ENCODE results near the gene NUBP2.

NUBP2 gene, protein sequence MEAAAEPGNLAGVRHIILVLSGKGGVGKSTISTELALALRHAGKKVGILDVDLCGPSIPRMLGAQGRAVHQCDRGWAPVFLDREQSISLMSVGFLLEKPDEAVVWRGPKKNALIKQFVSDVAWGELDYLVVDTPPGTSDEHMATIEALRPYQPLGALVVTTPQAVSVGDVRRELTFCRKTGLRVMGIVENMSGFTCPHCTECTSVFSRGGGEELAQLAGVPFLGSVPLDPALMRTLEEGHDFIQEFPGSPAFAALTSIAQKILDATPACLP

DNA sequence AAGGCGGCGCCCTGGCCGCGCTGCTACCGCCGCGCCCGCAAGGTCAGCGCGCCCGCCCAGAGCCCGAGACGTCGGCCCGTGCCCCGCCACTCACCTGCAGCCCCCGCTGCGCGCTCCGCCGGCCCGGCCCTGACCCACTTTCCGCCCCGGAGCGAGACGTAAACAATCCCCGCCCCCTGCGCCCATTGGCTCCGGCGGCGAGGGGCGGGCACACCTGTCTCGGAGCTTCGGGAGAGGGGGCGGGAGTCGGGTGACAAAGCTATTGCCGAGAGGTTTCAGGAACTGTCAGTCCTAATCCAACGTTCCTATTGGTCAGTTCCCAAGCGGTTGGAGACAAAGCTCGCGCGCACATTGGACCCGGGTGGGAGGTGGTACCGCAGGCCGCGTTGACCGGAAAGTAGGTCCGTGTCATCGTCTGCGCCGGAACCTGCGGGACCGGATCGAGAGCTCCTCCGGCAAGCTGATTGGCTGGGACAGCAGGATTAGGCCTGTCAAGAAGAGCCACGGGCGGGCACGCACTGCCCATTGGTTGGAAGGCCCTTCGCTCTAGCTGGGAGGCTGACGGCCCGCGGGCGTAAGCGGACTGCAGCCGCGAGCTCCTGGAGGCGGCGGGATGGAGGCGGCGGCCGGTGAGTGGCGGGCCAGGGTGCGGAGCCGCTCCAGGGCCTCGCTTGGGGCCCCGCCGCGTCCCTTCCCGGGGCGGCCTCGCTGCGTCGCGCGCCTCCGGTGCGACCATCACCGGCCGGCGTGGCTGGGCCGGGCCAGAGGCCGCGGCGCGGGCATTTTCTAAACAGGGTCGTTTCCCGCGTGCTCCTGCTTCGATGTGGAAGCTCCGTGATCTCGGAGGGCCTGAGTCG lies at the start of gene NUBP2, which contains the start of gene SPSB3:
Gene NUBP2 (plus strand): TSS at position 553 of the 857 bp plus-strand sequence. CDS start 61 bp downstream, at position 614.
Gene SPSB3 (minus strand): TSS at position 164 of the 857 bp plus-strand sequence. CDS start 1,088 bp downstream, outside the sequence.
- peak; percentile 99 for DNase-seq

DNA sequence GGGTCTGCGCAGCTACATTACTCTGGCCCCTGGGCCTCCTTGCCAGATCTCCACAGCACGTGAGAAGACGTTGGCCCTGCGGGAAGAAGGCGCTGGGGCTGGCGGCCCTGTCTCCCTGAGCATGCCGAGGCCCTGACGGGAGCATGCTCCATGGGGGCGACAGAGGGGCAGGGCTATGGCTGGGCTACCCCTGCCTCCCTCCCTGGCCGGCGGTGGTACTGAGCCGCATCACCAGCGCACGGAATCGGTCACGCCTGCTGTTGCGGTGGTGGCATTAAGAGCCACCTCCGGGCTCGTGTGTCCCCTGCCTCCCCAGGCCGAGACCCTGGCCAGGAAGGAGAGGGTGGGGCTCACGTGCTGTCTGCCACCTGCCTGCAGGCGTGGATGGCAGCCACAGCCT lies 48.6 kb upstream of the NUBP2 start:
- DNase-seq: no peak

DNA sequence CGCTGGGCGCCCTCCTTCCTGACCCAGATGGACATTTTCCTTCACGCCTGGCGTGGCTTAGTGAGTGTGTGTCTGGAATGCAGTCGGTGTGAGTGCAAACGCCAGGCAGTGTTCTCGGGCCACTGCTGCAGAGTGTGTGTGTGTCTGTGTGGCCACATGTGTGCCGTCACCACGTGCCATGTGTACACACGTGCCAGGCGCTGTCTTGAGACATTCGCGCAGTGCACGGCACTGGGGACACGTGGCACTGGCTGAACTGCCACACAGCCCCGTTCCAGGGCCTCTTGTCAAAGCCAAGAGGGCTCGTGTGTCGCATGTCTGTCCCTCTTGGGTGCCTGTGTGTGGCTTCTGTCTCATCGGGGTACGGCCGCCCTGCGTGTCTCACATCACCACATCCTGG lies 47.9 kb upstream of the NUBP2 start:
- no peak for DNase-seq

DNA sequence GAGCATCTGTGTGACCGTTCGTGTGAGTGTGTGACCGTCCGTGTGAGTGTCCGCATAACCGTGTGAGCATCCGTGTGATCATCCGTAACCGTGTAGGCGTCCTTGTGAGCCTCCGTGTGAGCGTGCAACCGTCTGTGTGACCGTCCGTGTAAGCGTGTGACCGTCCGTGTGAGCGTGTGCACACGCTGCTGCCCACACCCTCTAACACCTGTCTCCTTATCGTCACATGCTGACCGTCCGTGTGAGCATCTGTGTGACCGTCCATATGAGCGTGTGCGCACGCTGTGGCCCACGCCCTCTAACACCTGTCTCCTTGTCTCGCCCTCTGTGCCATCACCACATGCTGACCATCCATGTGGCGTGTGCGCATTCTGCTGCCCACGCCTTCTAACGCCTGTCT lies 42.5 kb upstream of the NUBP2 start:
- DNase-seq: no peak

DNA sequence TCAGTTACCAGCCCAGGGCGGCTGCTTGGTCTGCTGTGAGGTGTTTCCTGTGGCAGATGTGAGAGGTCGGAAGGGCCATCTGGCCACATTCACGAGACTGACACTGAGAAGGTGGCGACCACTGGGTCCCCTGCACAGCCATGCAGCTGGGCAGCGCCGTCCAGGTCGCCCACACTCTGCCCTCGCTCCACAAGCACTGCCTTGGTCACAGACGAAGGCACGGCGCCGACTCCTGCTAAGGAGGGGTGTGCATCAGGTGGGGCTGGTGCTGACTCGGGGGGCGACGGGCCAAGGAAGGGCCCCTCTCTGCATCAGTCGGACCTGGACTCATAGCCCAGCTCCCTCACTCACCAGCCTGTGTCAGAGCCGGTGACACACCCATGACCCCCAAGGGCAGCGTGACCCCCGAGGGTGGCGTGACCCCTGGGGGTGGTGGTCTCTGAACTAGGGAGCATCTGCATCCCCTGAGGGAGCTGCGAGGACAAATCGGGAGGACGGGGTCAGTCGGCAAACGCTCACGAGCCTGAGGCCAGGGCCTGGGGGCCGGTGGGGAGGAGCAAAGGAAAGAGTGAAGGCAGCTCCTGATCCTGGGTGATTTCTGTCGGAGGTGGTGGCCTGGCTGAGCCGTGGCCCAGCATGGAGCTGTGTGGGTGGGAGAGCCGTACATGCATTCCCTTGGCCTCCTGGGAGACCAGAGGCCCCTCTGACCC lies 41.8 kb upstream of the NUBP2 start:
- DNase-seq: no peak

DNA sequence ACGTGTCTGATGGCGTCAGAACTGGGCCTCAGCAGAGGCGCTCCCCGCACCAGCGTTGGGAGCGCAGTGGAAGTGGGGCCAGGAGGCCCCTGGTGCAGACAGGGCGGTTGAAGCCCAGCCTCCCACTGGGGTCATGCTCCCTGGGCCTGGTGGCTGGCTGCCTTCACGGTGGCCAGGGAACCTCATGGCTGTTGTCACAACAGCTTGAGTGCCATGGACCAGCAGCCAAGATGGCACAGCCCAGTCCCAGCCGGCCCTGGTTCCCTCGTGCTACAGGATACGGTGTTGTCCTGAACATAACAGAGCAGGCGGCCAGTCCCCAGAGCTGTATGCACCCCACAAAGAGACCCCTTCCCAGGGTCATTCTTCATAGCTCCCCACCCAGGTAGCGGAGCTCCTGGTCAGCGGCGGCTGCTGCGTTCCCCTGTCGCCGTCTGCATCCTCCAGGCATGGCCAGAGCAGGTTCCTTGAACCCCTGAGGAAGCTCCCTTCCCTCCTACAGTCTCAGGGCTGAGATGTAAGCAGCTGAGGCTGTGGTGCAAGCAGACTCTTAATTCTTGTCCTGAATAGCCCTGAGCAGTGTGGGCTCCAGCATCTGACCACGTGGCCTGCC lies 41.1 kb upstream of the NUBP2 start:
- no peak for DNase-seq

DNA sequence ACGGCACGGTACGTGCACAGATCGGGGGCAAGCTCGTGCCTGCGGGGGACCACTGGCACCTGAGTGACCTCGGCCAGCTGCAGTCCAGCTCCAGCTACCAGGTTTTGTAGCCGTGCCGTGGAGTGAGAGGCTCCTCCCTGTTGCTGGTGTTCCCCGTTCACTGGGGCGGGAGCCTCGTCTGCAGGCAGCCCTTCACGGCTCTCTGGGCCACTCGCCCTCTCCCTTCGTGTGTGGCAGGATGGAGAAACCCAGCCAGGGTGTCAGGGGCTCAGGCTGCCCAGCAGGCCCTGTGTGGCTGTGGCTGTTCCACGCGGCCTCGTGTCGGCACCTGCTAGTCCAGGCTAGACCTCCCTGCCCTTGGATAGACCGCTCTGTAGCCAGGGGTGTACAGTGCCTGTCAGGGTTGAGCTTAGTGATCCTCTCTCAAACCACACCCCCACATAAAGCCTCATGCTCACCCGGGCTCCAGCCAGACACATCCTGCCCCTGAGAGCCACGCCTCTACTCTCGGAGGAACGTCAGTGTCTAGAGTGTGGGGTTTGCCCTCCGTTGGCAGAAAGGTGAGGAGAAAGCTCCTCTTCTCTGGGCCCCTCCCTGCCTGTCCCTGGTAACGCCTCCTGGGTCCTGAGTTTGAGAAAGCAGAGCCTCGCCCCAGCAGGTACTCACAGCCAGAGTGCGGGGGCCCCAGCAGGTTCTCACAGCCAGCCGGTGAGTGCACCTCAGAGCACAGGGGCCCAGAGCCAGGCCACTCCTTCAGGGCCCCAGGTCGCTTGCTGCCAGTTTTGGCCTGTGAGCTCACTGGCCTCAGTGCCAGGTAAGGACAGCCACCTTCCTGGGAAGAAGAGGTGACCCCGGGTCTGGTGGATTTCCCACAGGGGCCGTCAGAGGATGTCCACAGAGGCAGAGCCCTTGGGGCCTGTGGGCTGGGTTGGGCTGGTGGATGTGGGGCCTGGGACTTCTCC lies 39.1 kb upstream of the NUBP2 start:
- no peak for DNase-seq

DNA sequence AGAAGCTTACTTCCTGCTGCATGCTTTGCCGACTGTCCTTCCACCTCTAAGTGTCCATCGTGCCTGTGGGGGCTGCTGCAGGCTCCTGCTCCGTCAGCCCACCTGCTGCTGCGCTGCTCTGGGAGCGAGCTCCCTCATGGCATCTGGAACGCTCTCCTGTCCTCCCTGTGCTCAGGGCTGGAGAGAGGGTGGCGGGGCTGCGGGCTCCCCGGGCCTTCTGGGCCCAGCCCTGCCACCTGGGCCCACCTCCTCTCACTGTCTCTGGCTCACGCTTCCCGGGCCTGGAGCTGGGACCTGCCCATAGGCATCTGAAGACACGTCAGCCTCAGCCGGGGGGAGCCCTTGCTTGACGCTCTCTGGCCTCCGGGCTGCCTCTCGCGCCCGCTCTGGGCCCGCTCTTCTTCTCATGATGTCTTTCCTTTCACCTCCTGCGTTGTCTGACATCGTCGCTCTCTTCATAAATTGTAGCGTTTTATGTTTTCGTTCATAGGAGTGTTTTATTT lies 38.4 kb upstream of the NUBP2 start:
- no peak for DNase-seq

DNA sequence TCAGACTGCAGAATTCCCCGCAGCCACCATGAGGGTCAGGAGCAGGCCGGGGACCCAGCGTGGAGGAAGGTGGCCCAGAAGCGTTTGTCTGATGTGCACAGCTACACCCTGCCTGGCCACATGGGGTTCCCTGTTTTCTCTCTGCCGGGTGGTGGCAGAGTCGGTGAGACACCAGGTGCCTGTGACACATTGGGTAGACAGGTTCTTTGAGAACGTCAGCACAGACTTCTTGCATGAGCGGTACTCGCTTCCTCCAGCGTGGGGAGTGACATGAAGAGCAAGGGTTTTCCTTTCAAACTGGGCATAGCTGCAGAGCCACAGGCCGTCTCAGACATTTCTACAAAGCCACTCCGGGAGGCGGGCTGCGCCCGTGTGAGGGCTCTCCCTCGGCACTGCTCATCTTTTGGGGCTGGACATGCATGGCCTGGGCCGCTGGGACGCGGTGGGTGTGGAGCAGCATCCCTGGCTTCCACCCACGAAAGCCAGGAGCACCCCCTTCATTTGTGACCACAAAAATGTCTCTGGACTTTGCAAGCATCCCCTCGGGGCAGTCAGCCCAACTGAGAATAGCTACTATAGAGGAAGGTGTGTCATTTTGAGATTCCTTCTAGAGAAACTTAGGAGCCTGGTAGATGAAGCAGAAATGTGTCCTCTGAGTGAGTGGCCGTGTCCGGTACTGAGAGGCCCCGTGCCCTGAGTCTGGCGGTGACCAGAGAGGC lies 37.4 kb upstream of the NUBP2 start:
- DNase-seq: no peak

DNA sequence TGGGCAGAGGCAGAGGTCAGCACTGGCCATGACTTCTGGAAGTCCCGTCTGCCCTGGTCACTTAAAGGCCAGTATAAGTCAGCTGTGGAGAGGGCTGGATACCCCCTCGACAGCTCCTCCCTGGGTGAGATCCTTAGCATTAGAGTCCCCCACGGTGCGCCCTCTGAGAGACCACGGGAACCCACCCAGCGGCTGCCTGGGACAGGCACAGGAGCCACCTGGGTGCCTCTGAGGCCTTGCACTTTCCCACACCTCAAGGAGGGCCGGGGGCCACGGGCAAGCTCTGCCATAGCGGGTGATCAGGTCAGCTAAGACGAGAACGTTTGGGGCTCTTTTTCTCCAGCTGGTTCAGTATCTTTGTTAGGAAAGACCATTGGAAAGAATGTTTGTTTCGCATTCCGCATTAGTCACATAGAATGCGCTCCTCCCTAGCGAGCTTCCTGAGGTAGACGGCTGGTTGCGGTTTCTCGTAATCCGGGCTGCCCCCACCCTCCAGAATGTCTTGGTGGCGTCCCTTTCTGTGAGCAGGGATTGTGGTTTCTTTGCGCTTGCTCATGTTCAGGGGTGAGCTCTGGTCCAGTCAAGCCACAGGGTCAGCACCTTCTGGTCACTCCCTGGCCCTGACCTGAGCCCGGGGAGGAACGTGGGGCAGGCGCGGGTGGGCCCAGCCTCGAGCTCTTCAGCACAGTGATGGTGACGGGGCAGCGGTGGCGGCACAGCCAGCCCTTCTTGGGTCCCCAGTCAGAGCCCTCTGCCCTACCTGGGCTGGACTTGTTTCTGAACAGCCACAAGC lies 36.7 kb upstream of the NUBP2 start:
- no peak for DNase-seq

DNA sequence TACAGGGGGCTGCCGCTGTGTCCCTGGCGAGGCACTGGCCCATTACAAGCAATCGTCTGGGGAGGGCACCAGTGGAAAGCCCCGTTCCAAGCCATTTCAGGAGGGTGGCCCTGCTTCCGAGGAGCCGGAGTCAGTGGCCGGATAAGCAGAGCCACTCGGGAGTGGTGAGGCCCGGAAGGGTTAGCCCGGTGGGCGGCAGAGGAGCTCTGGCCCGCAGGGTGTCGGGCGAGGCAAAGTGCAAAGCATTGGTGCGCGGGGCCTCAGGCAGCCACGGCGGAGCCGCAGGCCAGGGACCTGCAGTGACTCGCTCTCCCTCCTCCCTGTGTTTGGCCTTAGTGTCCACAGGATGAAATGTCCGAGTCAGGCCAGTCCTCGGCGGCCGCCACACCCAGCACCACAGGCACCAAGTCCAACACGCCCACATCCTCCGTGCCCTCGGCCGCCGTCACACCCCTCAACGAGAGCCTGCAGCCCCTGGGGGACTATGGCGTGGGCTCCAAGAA lies 36.0 kb upstream of the NUBP2 start:
- no peak for DNase-seq

DNA sequence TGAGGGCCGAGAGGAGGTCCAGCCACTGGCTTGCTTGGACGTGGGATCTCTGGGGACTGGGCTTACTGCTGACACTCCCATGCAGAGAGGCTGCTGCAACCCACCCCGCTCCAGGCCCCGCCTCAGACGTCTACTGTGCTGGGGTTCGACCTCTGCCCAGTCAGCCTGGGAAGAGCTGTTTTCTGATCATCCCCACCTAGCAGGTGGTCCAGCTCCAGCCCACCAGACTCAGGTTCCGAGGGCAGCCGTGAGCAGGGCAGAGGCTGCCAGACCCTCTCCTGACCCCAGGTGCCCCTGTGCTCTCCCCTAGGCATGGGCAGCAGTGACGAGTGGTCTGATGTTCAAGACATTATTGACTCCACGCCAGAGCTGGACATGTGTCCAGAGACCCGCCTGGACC lies 34.8 kb upstream of the NUBP2 start:
- no peak for DNase-seq

DNA sequence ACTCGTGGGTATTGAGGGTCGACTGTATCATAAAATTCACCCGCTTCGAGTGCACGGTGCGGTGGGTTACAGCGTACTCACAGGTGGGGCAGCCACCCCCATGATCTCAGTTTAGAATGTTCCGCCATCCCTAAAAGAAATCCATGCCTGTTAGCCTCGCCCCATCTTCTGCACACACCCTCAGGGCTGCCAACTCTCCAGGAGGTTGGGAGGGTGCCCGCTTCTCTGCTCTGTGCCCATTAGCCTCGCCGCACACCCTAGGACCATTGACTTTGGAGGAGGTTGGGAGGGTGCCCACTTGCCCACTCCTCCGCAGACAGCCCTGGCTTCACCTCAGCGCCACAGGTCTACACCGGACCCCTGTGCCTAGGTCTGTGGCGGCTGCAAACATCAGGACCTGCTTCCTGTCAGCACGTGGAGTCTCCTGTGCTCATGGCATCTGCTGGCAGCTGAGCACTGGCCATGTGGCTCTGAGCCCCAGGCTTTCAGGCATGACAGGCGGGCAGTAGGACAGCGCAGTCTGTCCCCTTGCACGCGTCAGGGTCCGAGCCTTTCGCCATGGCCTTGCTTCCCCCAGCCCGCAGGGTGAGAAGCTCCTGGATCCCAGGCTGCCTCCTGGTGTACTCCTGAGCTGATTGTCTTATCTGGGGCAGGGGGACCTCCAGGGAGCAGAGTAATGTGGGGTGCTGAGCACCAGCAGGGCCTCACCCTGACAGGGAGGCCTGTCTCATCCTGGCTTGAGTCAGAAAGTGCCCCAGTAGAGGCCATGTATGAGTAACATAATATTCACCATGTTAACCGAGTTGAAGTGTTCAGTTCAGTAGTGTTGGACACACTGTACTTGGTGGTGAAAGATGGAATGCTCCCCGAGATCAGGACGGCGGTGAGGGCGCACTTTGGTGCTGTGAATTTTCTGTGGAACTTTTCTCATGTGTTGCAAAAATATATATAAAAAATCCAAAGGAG lies 33.3 kb upstream of the NUBP2 start:
- DNase-seq: no peak

DNA sequence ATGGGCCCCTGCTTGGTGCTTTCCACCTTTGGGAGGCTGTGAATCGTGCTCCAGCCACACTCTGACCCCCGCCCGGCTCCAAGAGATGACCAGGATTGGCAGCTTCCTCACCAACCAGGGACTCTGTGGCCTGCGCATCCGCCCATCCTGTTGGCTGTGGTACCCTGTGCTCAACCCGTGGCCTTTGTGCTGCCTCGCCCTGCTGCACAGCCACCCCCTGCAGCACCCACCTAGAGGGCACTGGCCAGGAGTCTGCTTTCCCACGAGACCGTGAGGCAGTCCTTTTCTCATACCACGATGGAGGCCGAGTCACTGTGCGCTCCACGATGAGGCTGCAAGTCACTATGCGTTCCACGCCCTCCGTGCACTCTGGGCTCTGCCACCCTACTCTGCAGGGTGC lies 30.8 kb upstream of the NUBP2 start:
- DNase-seq: no peak

DNA sequence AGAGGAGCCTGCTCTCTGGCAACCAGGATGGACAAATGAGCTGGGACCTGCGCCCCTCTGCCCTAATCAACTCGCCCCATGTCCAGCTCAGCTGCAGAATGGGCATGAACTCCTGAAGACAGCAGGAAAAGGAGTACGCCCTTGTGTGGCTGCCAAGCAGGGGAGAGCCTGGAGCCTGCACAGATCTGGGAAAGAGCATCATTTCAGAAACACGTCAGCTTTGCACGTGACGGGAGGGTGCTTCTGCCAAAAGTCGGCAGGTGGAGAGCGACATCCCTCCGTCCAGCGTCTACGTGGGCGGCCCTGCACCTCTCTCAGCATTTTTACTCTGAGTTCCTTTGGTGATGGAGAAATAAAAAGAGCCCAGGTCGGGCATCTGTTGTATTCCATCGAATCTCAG lies 29.9 kb upstream of the NUBP2 start:
- no peak for DNase-seq

DNA sequence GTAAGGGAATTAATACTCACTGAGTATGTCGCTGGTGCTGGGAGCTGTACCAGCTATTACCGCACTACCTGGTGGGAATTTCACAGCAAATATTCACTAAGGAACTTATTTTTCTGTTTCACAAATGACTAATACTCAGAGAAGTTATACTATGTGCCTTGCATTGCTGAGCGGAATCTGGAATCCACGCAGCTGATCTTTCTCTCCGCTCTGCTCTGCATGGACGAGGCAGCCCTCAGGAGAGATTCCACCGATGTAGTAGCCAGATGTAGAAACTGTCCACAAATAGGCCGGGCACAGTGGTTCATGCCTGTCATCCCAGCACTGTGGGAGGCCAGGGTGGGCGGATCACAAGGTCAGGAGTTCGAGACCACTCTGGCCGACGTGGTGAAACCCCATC lies 28.6 kb upstream of the NUBP2 start:
- DNase-seq: no peak

DNA sequence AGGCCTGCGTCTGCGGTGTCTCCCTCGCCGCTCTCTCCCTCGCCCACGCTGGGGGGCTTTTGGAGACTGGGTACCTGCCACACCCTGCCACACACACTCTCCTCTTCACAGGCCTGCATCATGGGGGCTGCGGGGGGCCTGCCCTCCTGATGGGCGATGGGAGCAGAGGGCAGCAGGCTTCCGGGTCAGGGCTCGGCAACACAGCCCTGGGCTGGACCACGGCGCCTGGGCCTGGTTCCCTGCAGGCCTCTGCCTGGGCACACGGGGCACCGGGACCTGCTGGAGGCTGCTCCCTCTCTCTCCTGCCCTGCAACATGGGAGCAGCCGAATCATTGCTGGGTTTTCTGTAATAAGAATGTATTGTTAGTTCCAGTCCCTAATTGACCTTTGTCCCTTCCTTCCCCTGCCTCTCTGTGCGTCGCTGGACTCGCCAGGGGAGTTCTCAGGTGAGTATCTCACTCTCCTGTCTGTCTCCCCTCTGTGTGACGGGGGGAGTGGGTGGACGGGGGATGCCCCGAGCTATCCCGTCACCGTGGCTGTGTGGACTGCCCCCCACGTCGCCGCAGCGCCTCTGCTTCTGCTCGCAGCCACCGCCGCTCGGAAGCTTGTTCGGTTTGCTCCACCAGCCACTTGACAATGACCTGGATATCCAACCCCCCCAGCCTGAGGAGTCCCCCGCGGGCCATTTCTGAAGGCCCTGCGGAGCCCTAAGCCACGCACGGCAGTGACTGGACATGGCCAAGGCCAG lies 24.9 kb upstream of the NUBP2 start:
- DNase-seq: no peak

DNA sequence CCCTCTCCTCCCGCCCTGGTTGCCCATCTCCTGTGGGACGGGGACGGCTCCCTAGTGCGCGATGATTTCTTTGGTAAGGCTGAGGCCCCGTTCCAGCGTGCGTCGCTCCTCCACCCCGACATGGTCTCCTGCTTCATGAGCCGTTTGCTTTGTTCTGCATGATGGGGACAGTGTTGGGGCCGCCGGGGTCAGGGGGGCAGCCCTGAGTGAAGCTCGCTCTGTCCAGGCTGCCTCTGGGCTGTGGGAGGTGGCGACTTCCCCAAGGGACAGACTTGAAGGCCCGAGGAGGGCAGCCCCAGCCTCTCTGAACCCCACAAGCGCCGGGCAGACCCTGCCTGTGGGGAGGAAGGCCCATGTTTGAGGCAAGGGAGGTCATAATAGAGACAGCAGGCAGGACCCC lies 23.8 kb upstream of the NUBP2 start:
- no peak for DNase-seq

All from AML-193 (cell line).